Effector memory CD8-positive, alpha-beta T cell (primary cell): ENCODE data around the gene ST6GALNAC3.

Experiments
- ATAC-seq: fragments of 150-1000 bp; cut with Tn5 transposase; replicated peaks from 2 replicates; pipeline ENCODE4 v1.10.0; 2021; ENCODE audit warnings: mild to moderate bottlenecking, moderate library complexity
- DNase-seq, 3 experiments: peaks; one replicate each; pipeline ENCODE4 v3.0.0; 2021
- H3K27ac Mint-ChIP-seq, 2 donors: one replicate each; pipeline ENCODE4 v1.8.0; 2022; ENCODE audit warnings: mild to moderate bottlenecking in 2 of 2, mixed read lengths in 2 of 2, moderate library complexity in 2 of 2
- H3K27me3 Mint-ChIP-seq, 2 donors: one replicate each; pipeline ENCODE4 v1.8.0; 2022; ENCODE audit warnings: mixed read lengths in 2 of 2
- H3K36me3 Mint-ChIP-seq: one replicate; pipeline ENCODE4 v1.8.0; 2022; ENCODE audit warnings: mild to moderate bottlenecking, moderate library complexity, mixed read lengths; ENCODE audit not compliant: insufficient read depth
- H3K4me1 Mint-ChIP-seq, 2 donors: one replicate each; pipeline ENCODE4 v1.8.0; 2022; ENCODE audit warnings: low read depth in 2 of 2, mixed read lengths in 2 of 2
- H3K4me3 Mint-ChIP-seq, 2 donors: one replicate each; pipeline ENCODE4 v1.8.0; 2022; ENCODE audit warnings: mild to moderate bottlenecking in 2 of 2, mixed read lengths in 2 of 2, moderate library complexity in 2 of 2
- H3K9me3 Mint-ChIP-seq, 2 donors: one replicate each; pipeline ENCODE4 v1.8.0; 2022; ENCODE audit warnings: mixed read lengths in 2 of 2

ST6GALNAC3 gene

GRCh38 chr1:76176000-76176399, 101.5 kb downstream of the ST6GALNAC3 start:
- ATAC-seq, result no peak
- H3K27me3 Mint-ChIP-seq, result peaks cover 14 to 22% of the 10 kb centered on the region in 2 donors
- no peaks in the 10 kb centered on the region for H3K9me3 Mint-ChIP-seq
- no peaks in the 10 kb centered on the region for H3K4me1 Mint-ChIP-seq
- no peak overlapping the region for H3K4me3 Mint-ChIP-seq
- no peak for DNase-seq
- H3K27ac Mint-ChIP-seq, result no peak overlapping the region
- H3K36me3 Mint-ChIP-seq, result no peaks in the 10 kb centered on the region

GRCh38 chr1:76177615-76178014, 103.1 kb downstream of the ST6GALNAC3 start:
- Mint-ChIP-seq H3K4me3 (no peak overlapping the region), H3K27me3 (peaks cover 0 to 10% of the 10 kb centered on the region in 2 donors), H3K4me1 (no peaks in the 10 kb centered on the region), H3K27ac (no peak overlapping the region), H3K9me3 (no peaks in the 10 kb centered on the region), H3K36me3 (no peaks in the 10 kb centered on the region)
- no peak for ATAC-seq
- DNase-seq, result no peak

DNA sequence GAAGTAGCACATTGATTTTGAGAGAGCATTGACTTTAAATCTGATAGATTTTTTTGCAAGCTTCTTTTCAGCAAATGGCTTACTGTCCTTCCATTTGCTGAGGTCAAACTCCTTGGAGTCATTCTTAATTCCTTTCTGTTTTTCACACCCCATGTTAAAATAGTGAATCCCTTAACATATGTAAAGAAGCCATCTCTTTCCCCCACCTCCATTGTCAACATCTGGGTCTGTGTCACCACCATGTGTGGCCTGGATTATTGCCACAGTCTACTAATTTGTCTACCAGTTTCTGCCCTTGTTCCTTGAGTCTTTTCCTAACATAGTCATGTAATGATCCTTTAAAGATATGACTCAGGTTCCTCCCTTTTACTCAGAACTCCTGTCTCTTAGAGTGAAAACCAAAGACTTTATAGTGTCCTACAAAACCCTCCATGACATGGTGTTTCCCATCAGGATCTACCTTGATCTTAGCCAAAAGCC, 104.7 kb downstream of the ST6GALNAC3 start:
- DNase-seq, result no peak
- H3K4me3 Mint-ChIP-seq, result no peak overlapping the region
- no peaks in the 10 kb centered on the region for H3K4me1 Mint-ChIP-seq
- H3K27ac Mint-ChIP-seq, result no peak overlapping the region
- H3K36me3 Mint-ChIP-seq, result no peaks in the 10 kb centered on the region
- H3K27me3 Mint-ChIP-seq, result peaks cover 0 to 10% of the 10 kb centered on the region in 2 donors
- no peaks in the 10 kb centered on the region for H3K9me3 Mint-ChIP-seq
- no peak for ATAC-seq

GRCh38 chr1:76185207-76185606, 110.7 kb downstream of the ST6GALNAC3 start:
- no peaks in the 10 kb centered on the region for H3K4me1 Mint-ChIP-seq
- no peak overlapping the region for H3K27ac Mint-ChIP-seq
- peaks cover 0 to 7% of the 10 kb centered on the region in 2 donors for H3K9me3 Mint-ChIP-seq
- ATAC-seq, result no peak
- DNase-seq, result no peak
- H3K36me3 Mint-ChIP-seq, result no peaks in the 10 kb centered on the region
- H3K4me3 Mint-ChIP-seq, result no peak overlapping the region
- H3K27me3 Mint-ChIP-seq, result peaks cover 8 to 16% of the 10 kb centered on the region in 2 donors

DNA sequence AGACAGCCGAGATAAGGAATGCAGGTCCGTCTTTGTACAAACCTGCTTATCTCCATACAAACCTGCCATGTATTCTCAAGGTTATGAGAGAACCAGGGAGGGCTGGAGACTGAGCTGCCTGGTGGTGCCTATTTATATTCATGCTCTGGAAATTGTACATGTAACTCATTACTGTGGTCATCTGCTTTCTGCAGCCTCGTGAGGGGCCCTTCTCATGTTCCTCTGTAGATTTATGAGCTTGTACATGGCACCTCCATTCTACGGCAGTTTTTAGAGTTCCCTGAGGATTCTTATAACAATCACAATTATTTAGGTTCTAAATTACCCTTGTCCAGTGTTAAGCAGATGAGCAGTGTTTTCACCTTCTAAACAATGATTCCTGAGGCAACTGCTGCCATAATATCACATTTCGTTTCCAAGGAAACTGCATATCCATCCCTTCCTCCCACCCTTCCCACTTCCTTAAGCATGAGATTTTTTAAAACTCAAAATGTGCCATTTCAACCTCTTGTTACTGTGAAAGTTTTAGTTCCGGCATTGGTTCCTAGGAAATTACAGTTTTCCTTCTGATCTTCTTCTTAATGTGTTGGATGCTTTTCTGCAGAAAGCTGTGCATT, 112.1 kb downstream of the ST6GALNAC3 start:
- Mint-ChIP-seq H3K4me1 (no peaks in the 10 kb centered on the region), H3K9me3 (peaks cover 0 to 7% of the 10 kb centered on the region in 2 donors), H3K27ac (no peak overlapping the region), H3K36me3 (no peaks in the 10 kb centered on the region), H3K27me3 (peaks cover 0 to 16% of the 10 kb centered on the region in 2 donors), H3K4me3 (no peak overlapping the region)
- ATAC-seq, result no peak
- DNase-seq, result no peak

DNA sequence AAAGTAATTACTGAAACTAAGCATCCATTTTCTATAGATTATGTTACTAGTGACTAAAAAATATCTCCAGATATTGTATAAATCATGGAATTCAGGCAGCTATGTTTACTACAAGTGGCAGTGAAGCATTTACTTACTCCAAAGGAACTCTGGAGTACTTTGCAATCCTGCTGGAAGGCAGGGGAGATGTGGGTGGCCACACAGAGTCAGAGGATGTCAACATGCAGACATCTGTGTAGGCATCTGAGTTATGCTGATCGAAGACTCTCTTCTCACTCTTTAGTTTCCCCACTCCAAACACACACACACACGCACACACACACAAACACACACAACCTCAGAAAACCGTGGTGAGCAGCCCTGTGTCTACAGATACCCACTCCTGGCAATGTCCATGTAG, 112.9 kb downstream of the ST6GALNAC3 start:
- no peak overlapping the region for H3K4me3 Mint-ChIP-seq
- peaks cover 0 to 7% of the 10 kb centered on the region in 2 donors for H3K9me3 Mint-ChIP-seq
- no peaks in the 10 kb centered on the region for H3K4me1 Mint-ChIP-seq

DNA sequence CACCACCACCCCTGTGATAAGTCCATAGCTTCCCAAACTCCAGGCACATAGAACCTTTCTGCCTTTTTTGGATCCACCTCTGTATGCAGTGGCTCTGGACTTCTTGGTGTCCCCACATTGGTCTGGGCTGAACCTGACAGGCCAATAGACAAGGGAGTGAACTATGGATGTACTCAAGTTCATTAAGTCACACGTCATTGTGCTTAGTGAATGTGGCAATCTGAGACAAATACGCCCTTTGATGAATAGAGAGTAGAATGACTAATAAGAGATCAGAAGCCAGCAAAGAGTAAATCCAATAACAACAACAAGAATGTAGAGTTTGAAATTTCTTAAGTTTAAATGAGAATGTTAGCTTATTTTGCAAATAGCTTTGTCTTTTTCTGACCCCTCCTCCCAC, 114.8 kb downstream of the ST6GALNAC3 start:
- DNase-seq (no peak), ATAC-seq (no peak)
- H3K27me3 Mint-ChIP-seq, result peaks cover 0 to 16% of the 10 kb centered on the region in 2 donors
- no peaks in the 10 kb centered on the region for H3K4me1 Mint-ChIP-seq
- peaks cover 0 to 7% of the 10 kb centered on the region in 2 donors for H3K9me3 Mint-ChIP-seq
- no peak overlapping the region for H3K27ac Mint-ChIP-seq
- H3K4me3 Mint-ChIP-seq, result no peak overlapping the region
- H3K36me3 Mint-ChIP-seq, result no peaks in the 10 kb centered on the region

More for the DNA sequence above, 112.9 kb downstream of the ST6GALNAC3 start:
- no peak for DNase-seq
- ATAC-seq, result no peak
- Mint-ChIP-seq H3K36me3 (no peaks in the 10 kb centered on the region), H3K27me3 (peaks cover 0 to 16% of the 10 kb centered on the region in 2 donors), H3K27ac (no peak overlapping the region)

DNA sequence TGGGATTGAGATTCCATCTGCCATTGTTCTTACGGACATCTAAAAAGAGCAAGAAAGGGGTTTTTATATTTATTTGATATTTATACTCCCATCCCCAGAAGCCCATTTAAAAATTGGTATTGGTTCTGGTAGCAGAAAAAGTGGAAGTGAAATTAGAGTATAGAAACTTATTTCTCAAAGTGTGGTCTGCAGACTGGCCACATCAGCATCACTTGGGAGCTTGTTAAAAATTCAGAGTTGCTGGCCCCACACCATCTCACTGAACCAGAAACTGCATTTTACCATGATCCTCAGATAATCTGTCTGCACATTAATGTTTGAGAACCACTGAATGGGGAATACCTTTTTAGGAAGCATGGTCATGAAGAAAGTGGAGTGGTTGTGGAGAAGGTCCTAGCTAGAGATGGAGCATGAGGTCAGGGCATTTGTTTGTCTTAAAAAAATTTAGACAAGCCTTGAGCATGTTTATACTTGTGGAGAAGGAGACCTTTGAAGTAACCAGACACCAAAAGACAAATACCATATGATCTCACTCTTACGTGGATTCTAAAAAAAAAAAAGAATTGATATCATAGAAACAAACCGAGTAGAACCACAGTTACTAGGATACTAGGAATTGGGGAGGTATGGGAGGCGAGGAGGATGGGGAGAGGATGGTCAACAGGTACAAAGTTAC, 116.3 kb downstream of the ST6GALNAC3 start:
- no peak for ATAC-seq
- H3K27ac Mint-ChIP-seq, result no peak overlapping the region
- DNase-seq, result no peak
- no peaks in the 10 kb centered on the region for H3K4me1 Mint-ChIP-seq
- no peaks in the 10 kb centered on the region for H3K36me3 Mint-ChIP-seq
- no peak overlapping the region for H3K4me3 Mint-ChIP-seq
- H3K9me3 Mint-ChIP-seq, result peaks cover 0 to 7% of the 10 kb centered on the region in 2 donors
- peaks cover 0 to 7% of the 10 kb centered on the region in 2 donors for H3K27me3 Mint-ChIP-seq

GRCh38 chr1:76191561-76191960, 117.0 kb downstream of the ST6GALNAC3 start:
- H3K4me3 Mint-ChIP-seq, result no peak overlapping the region

DNA sequence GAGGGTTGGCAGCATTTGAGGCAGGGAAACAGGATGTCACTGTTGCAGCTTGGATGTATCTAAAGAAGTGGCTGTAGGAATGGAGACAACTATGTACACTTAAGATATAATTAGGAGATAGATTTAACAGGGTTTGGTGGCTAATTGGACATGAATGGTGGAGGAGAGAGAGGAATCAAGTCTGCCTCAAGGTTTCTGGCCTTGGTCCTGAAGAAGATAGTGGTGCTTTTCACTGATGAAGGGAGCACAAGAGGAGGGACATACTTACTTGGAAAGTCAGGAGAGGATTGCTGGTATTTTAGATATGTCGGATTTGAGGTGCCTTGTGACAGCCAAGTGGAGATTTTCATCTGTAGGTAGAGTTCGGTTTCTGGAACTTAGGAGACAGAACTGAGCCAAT, 123.9 kb downstream of the ST6GALNAC3 start:
- ATAC-seq (no peak), DNase-seq (no peak)
- no peak overlapping the region for H3K4me3 Mint-ChIP-seq
- no peaks in the 10 kb centered on the region for H3K4me1 Mint-ChIP-seq
- H3K9me3 Mint-ChIP-seq, result no peaks in the 10 kb centered on the region
- peaks cover 13 to 19% of the 10 kb centered on the region in 2 donors for H3K27me3 Mint-ChIP-seq
- no peak overlapping the region for H3K27ac Mint-ChIP-seq
- no peaks in the 10 kb centered on the region for H3K36me3 Mint-ChIP-seq

More at GRCh38 chr1:76191561-76191960, 117.0 kb downstream of the ST6GALNAC3 start:
- ATAC-seq, result no peak
- no peak overlapping the region for H3K27ac Mint-ChIP-seq
- peaks cover 0 to 7% of the 10 kb centered on the region in 2 donors for H3K9me3 Mint-ChIP-seq
- no peaks in the 10 kb centered on the region for H3K36me3 Mint-ChIP-seq
- H3K27me3 Mint-ChIP-seq, result peaks cover 0 to 7% of the 10 kb centered on the region in 2 donors
- no peaks in the 10 kb centered on the region for H3K4me1 Mint-ChIP-seq
- DNase-seq, result no peak

- DNase-seq, result no peak
- no peaks in the 10 kb centered on the region for H3K4me1 Mint-ChIP-seq
- H3K27ac Mint-ChIP-seq, result no peak overlapping the region
- H3K4me3 Mint-ChIP-seq, result no peak overlapping the region
- no peaks in the 10 kb centered on the region for H3K36me3 Mint-ChIP-seq
- ATAC-seq, result no peak
- no peaks in the 10 kb centered on the region for H3K9me3 Mint-ChIP-seq
- H3K27me3 Mint-ChIP-seq, result peaks cover 5 to 9% of the 10 kb centered on the region in 2 donors
These were observed 128.1 kb downstream of the ST6GALNAC3 start for GRCh38 chr1:76202670-76203069.

DNA sequence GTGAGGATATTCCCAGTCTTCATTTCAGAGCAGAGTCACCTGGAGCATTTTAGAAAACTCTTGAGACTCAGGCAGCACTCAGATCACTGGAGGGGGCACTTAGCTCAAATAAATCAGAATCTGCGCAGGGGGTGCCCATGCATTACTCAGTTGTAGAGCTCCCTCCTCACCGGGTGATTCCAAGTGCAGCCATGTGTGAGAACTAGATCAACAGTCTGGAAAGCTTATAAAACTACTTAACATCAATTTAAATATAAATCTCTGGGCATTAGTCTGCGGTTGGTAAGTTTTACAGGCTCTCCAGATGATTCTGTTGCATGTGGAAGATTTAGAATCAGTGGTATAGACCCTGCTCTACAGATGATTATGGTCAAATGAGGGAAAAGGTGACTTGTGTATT, 128.6 kb downstream of the ST6GALNAC3 start:
- H3K27me3 Mint-ChIP-seq, result peaks cover 5 to 9% of the 10 kb centered on the region in 2 donors
- no peaks in the 10 kb centered on the region for H3K36me3 Mint-ChIP-seq
- no peak for DNase-seq
- no peak overlapping the region for H3K4me3 Mint-ChIP-seq
- H3K4me1 Mint-ChIP-seq, result no peaks in the 10 kb centered on the region
- ATAC-seq, result no peak
- H3K27ac Mint-ChIP-seq, result no peak overlapping the region
- no peaks in the 10 kb centered on the region for H3K9me3 Mint-ChIP-seq

GRCh38 chr1:76209238-76209637, 134.7 kb downstream of the ST6GALNAC3 start:
- Mint-ChIP-seq H3K27ac (no peak overlapping the region), H3K4me1 (no peaks in the 10 kb centered on the region), H3K36me3 (no peaks in the 10 kb centered on the region), H3K9me3 (no peaks in the 10 kb centered on the region), H3K27me3 (no peaks in the 10 kb centered on the region), H3K4me3 (no peak overlapping the region)
- ATAC-seq (no peak), DNase-seq (no peak)

GRCh38 chr1:76209648-76210047, 135.1 kb downstream of the ST6GALNAC3 start:
- Mint-ChIP-seq H3K4me1 (no peaks in the 10 kb centered on the region), H3K27ac (no peak overlapping the region), H3K4me3 (no peak overlapping the region), H3K27me3 (no peaks in the 10 kb centered on the region), H3K36me3 (no peaks in the 10 kb centered on the region), H3K9me3 (no peaks in the 10 kb centered on the region)
- DNase-seq (no peak), ATAC-seq (no peak)
